Calu3 (cell line): ENCODE measurements around the gene HS6ST3. TPM values are rescaled to one million over a fixed set of nuclear protein-coding genes. Genes with fewer than 3 reads are reported as not detected.

ENCODE experiments used
- BruUV-seq: library from RNA; stranded (reverse); fragments of 400-500 nt; replicated peaks from 2 replicates; lab custom pipeline; 2021; lab: Mats Ljungman, UMichigan
- CTCF ChIA-PET: fragments of 300-600 bp; sonication (Branson Sonifier 250); formaldehyde crosslinking; loops from one replicate; lab custom pipeline; 2022; ENCODE audit warnings: antibody characterized with exemption; lab: Charles Lee
- DNase-seq: peaks from one replicate; pipeline ENCODE4 v3.0.0; 2022
- H3K27ac Mint-ChIP-seq: one replicate; pipeline ENCODE4 v1.8.0; 2022; ENCODE audit warnings: mixed read lengths; ENCODE audit not compliant: unreplicated experiment
- H3K27me3 Mint-ChIP-seq: one replicate; pipeline ENCODE4 v1.8.0; 2022; ENCODE audit warnings: mixed read lengths; ENCODE audit not compliant: unreplicated experiment
- H3K36me3 Mint-ChIP-seq: one replicate; pipeline ENCODE4 v1.8.0; 2022; ENCODE audit warnings: mild to moderate bottlenecking, moderate library complexity, mixed read lengths; ENCODE audit not compliant: insufficient read depth, unreplicated experiment
- H3K4me1 Mint-ChIP-seq: one replicate; pipeline ENCODE4 v1.8.0; 2022; ENCODE audit warnings: mild to moderate bottlenecking, low read depth, mixed read lengths; ENCODE audit not compliant: unreplicated experiment
- H3K4me3 Mint-ChIP-seq: one replicate; pipeline ENCODE4 v1.8.0; 2022; ENCODE audit warnings: mild to moderate bottlenecking, low read depth, moderate library complexity, mixed read lengths; ENCODE audit not compliant: unreplicated experiment
- H3K9me3 Mint-ChIP-seq: one replicate; pipeline ENCODE4 v1.8.0; 2022; ENCODE audit warnings: low read depth, mixed read lengths; ENCODE audit not compliant: unreplicated experiment
- CTCF ChIP-seq: fragments of 200-600 bp; IDR thresholded peaks from one replicate; pipeline ENCODE4 v1.8.0; 2022; ENCODE audit warnings: antibody characterized with exemption; ENCODE audit not compliant: unreplicated experiment
- intact Hi-C: fragments of 100-400 bp; cut with micrococcal nuclease; formaldehyde crosslinking; loops from one replicate; pipeline ENCODE4 v1.10.0; 2022; ENCODE audit not compliant: unreplicated experiment
- total RNA-seq: library from RNA; stranded (reverse); gene quantifications from 2 replicates; pipeline ENCODE4 v1.2.3, GENCODE V29; 2022

HS6ST3 gene
- total RNA-seq, 1 experiment from 2014 or later: not detected

- TF ChIP-seq CTCF: no peak
- no peaks in the 10 kb centered on the region for H3K9me3 Mint-ChIP-seq
- H3K36me3 Mint-ChIP-seq: no peaks in the 10 kb centered on the region
- CTCF ChIA-PET: no interaction called here
- no peak overlapping the region for H3K4me3 Mint-ChIP-seq
- no peak overlapping the region for H3K27ac Mint-ChIP-seq
- no TSS peak for BruUV-seq
- intact Hi-C loops: no loop called here
- H3K27me3 Mint-ChIP-seq: no peaks in the 10 kb centered on the region
- no peak for DNase-seq
- no peaks in the 10 kb centered on the region for H3K4me1 Mint-ChIP-seq
Observed at GRCh38 chr13:96444676-96445075, 354.8 kb downstream of the HS6ST3 start.

- no TSS peak for BruUV-seq
- Mint-ChIP-seq H3K36me3 (no peaks in the 10 kb centered on the region), H3K4me1 (no peaks in the 10 kb centered on the region), H3K9me3 (no peaks in the 10 kb centered on the region), H3K4me3 (no peak overlapping the region), H3K27me3 (no peaks in the 10 kb centered on the region), H3K27ac (no peak overlapping the region)
- TF ChIP-seq CTCF: no peak
- DNase-seq: no peak
- intact Hi-C loops: no loop called here
- CTCF ChIA-PET: no interaction called here
Observed at GRCh38 chr13:96449920-96450319, 360.0 kb downstream of the HS6ST3 start.

GRCh38 chr13:96450326-96451020 lies 360.6 kb downstream of the HS6ST3 start:
- no peak overlapping the region for H3K27ac Mint-ChIP-seq
- no peak for TF ChIP-seq CTCF
- no peaks in the 10 kb centered on the region for H3K4me1 Mint-ChIP-seq

GRCh38 chr13:96454466-96454865 lies 364.6 kb downstream of the HS6ST3 start:
- no peaks in the 10 kb centered on the region for H3K4me1 Mint-ChIP-seq
- H3K4me3 Mint-ChIP-seq: no peak overlapping the region
- H3K36me3 Mint-ChIP-seq: no peaks in the 10 kb centered on the region
- H3K27ac Mint-ChIP-seq: no peak overlapping the region
- CTCF ChIA-PET: no interaction called here
- H3K27me3 Mint-ChIP-seq: no peaks in the 10 kb centered on the region
- BruUV-seq: no TSS peak
- H3K9me3 Mint-ChIP-seq: no peaks in the 10 kb centered on the region
- no peak for DNase-seq
- no peak for TF ChIP-seq CTCF
- intact Hi-C loops: no loop called here

More at GRCh38 chr13:96450326-96451020, 360.6 kb downstream of the HS6ST3 start:
- H3K9me3 Mint-ChIP-seq: no peaks in the 10 kb centered on the region
- no peak for DNase-seq
- H3K36me3 Mint-ChIP-seq: no peaks in the 10 kb centered on the region
- no TSS peak for BruUV-seq
- intact Hi-C loops: no loop called here
- CTCF ChIA-PET: no interaction called here
- H3K27me3 Mint-ChIP-seq: no peaks in the 10 kb centered on the region
- no peak overlapping the region for H3K4me3 Mint-ChIP-seq
